GM12801 (cell line): ENCODE results near the gene THTPA.

Source experiments
- CTCF ChIP-seq: IDR thresholded peaks from one replicate; pipeline ENCODE4 v1.5.1; 2011; ENCODE audit warnings: control low read depth; ENCODE audit not compliant: insufficient read length; ENCODE audit errors: extremely low read depth

The THTPA gene

GRCh38 chr14:23550131-23550811 is 5.8 kb upstream of the THTPA start:
- no peak for TF ChIP-seq CTCF

GRCh38 chr14:23550812-23551265 is 5.2 kb upstream of the THTPA start:
- TF ChIP-seq CTCF = no peak

GRCh38 chr14:23551266-23552028 is 4.6 kb upstream of the THTPA start, which contains the start of gene ZFHX2:
Gene ZFHX2 (minus strand): TSS chr14:23551765. CDS start chr14:23535325, 16,440 bp downstream.
- TF ChIP-seq CTCF = no peak

- no peak for TF ChIP-seq CTCF
Observed at GRCh38 chr14:23555533-23555881, 564 bp upstream of the THTPA start.

GRCh38 chr14:23556700-23557440 is 799 bp downstream of the THTPA start:
- TF ChIP-seq CTCF = no peak

- no peak for TF ChIP-seq CTCF
Observed at GRCh38 chr14:23557521-23557920, 1.4 kb downstream of the THTPA start.

GRCh38 chr14:23557946-23558345 is 1.9 kb downstream of the THTPA start:
- TF ChIP-seq CTCF = no peak
